ENCODE data around the gene ZDHHC3.
A peak's percentile ranks its signal among the peaks of the same experiment; 100 is the strongest.

ZDHHC3 gene

GRCh38 chr3:44926921-44927320 lies 49.1 kb downstream of the ZDHHC3 start:
- Histone ChIP-seq H3K36me3 (ENCODE audit: insufficient read depth, low read length) (peaks cover 58% of the 10 kb centered on the region; the same call in 1 of the 2 replicates), H3K9ac (ENCODE audit: low read depth, low read length, poor library complexity, severe bottlenecking) (no peak overlapping the region), H3K27me3 (ENCODE audit: insufficient read depth, low read length, poor library complexity, severe bottlenecking) (no peaks in the 10 kb centered on the region), H2AFZ (ENCODE audit: low read length) (no peak overlapping the region), H3K4me3 (ENCODE audit: low read length, poor library complexity, severe bottlenecking) (no peak overlapping the region), H4K20me1 (ENCODE audit: insufficient read depth, low read length, poor library complexity, severe bottlenecking) (no peaks in the 10 kb centered on the region), H3K4me1 (ENCODE audit: insufficient read depth, low read length, poor library complexity, severe bottlenecking) (no peaks in the 10 kb centered on the region), H3K79me2 (ENCODE audit: insufficient read depth, low read length) (no peaks in the 10 kb centered on the region), H3F3A (ENCODE audit: low read depth) (no peaks in the 10 kb centered on the region), H3K9me3 (ENCODE audit: insufficient read depth, low read depth, low read length) (no peaks in the 10 kb centered on the region), H3K4me2 (ENCODE audit: low read depth, low read length, poor library complexity, severe bottlenecking) (no peak overlapping the region), H3K9me2 (replicated peaks; ENCODE audit: low read depth, low read length) (no peaks in the 10 kb centered on the region)
- no peak for TF ChIP-seq CTCF (conservative IDR thresholded peaks at IDR 0.05; ENCODE audit: low read length)
- TF ChIP-seq EZH2phosphoT487 (IDR thresholded peaks at IDR 0.05; ENCODE audit: borderline replicate concordance): no peak

- Histone ChIP-seq H3K79me2 (ENCODE audit: insufficient read depth, low read length) (no peaks in the 10 kb centered on the region), H3K4me1 (ENCODE audit: insufficient read depth, low read length, poor library complexity, severe bottlenecking) (no peaks in the 10 kb centered on the region), H3K9ac (ENCODE audit: low read depth, low read length, poor library complexity, severe bottlenecking) (no peak overlapping the region), H3K4me2 (ENCODE audit: low read depth, low read length, poor library complexity, severe bottlenecking) (no peak overlapping the region), H3K27me3 (ENCODE audit: insufficient read depth, low read length, poor library complexity, severe bottlenecking) (no peaks in the 10 kb centered on the region), H3F3A (ENCODE audit: low read depth) (no peaks in the 10 kb centered on the region), H2AFZ (ENCODE audit: low read length) (no peak overlapping the region), H3K9me2 (replicated peaks; ENCODE audit: low read depth, low read length) (no peaks in the 10 kb centered on the region), H3K4me3 (ENCODE audit: low read length, poor library complexity, severe bottlenecking) (no peak overlapping the region), H3K9me3 (ENCODE audit: insufficient read depth, low read depth, low read length) (no peaks in the 10 kb centered on the region), H3K36me3 (ENCODE audit: insufficient read depth, low read length) (peaks cover 51% of the 10 kb centered on the region; the same call in 1 of the 2 replicates), H4K20me1 (ENCODE audit: insufficient read depth, low read length, poor library complexity, severe bottlenecking) (no peaks in the 10 kb centered on the region)
- TF ChIP-seq CTCF (conservative IDR thresholded peaks at IDR 0.05; ENCODE audit: low read length): peak; percentile 40
- TF ChIP-seq EZH2phosphoT487 (IDR thresholded peaks at IDR 0.05; ENCODE audit: borderline replicate concordance): no peak
Observed at GRCh38 chr3:44926172-44926571, 49.8 kb downstream of the ZDHHC3 start.

- H3F3A ChIP-seq (ENCODE audit: low read depth): no peaks in the 10 kb centered on the region
- no peak overlapping the region for H3K4me3 ChIP-seq (ENCODE audit: low read length, poor library complexity, severe bottlenecking)
- H3K4me2 ChIP-seq (ENCODE audit: low read depth, low read length, poor library complexity, severe bottlenecking): no peak overlapping the region
- no peaks in the 10 kb centered on the region for H3K79me2 ChIP-seq (ENCODE audit: insufficient read depth, low read length)
- no peak for TF ChIP-seq EZH2phosphoT487 (IDR thresholded peaks at IDR 0.05; ENCODE audit: borderline replicate concordance)
- peaks cover 35% of the 10 kb centered on the region; the same call in 1 of the 2 replicates for H3K36me3 ChIP-seq (ENCODE audit: insufficient read depth, low read length)
- H3K9me2 ChIP-seq (replicated peaks; ENCODE audit: low read depth, low read length): no peaks in the 10 kb centered on the region
- H3K27me3 ChIP-seq (ENCODE audit: insufficient read depth, low read length, poor library complexity, severe bottlenecking): no peaks in the 10 kb centered on the region
- no peaks in the 10 kb centered on the region for H3K9me3 ChIP-seq (ENCODE audit: insufficient read depth, low read depth, low read length)
- no peak overlapping the region for H2AFZ ChIP-seq (ENCODE audit: low read length)
- H3K9ac ChIP-seq (ENCODE audit: low read depth, low read length, poor library complexity, severe bottlenecking): no peak overlapping the region
- no peaks in the 10 kb centered on the region for H4K20me1 ChIP-seq (ENCODE audit: insufficient read depth, low read length, poor library complexity, severe bottlenecking)
- H3K4me1 ChIP-seq (ENCODE audit: insufficient read depth, low read length, poor library complexity, severe bottlenecking): no peaks in the 10 kb centered on the region
Observed at GRCh38 chr3:44924457-44925084, 51.4 kb downstream of the ZDHHC3 start.

Measured in Loucy (cell line).